ENCODE data around the gene ZBTB17.
"Not testable (repeated sequence)": the region's sequence is repeated elsewhere in the genome, so short reads cannot be mapped to it uniquely, and the experiment has no call there.

ZBTB17 gene

GRCh38 chr1:15931884-15932283 is 44.0 kb downstream of the ZBTB17 start:
- no peak for DNase-seq

GRCh38 chr1:15931401-15931800 is 44.5 kb downstream of the ZBTB17 start:
- no peak for DNase-seq

- no peak for DNase-seq
These were observed 46.6 kb downstream of the ZBTB17 start for GRCh38 chr1:15928971-15929965.

- DNase-seq: not testable (repeated sequence)
These were observed 49.5 kb downstream of the ZBTB17 start for GRCh38 chr1:15926448-15926847.

DNA sequence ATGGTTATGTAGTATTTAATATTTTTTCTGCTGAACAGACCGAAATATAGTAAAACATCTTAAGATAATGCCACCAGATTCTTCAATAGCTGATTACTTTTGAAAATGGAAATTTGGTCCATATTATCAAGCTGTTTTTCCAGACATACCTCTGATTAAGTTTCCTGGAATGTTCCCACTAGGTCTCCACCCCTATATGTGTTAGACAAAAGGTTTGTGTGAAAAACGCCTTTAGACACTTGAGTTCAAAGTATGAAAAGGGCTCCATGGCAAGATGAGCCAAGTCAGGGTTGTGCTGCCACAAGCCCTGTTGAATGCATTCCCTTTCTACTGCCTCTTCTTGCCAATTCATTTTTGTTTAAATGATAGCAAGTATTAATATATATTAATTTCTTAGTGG is 52.7 kb downstream of the ZBTB17 start:
- no peak for DNase-seq

DNA sequence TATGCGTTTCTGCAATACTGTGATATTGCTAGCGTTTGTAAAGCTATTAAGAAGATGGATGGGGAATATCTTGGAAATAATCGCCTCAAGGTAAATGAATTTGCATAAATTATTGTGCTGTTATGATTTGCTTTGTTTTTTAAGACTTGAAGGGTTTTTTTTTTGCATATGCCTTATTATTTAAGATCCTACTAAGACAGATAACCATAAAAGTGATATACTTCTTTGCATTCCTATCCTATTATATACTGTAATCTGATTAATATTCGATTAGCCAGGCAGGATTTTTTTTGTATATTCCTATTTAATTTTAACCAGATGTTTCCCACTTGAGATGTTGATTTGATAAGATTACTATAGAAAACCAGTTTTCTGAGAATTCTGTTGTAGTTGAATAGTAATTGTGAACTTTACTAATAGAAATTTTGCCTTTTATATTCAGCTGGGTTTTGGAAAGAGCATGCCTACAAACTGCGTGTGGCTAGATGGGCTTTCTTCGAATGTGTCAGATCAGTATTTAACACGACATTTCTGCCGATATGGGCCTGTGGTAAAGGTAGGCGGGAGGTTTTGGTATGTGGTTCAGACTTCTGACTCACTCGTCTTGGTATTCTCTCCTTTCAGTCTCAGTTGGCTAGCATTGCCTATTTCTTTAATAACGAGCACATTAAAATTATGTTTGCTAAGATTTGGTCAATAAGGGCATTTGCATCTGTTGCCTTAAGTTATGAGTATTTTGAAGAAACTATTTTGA is 56.8 kb downstream of the ZBTB17 start:
- DNase-seq: no peak

GRCh38 chr1:15916916-15917315 is 59.0 kb downstream of the ZBTB17 start:
- no peak for DNase-seq

- DNase-seq: no peak
These were observed 59.5 kb downstream of the ZBTB17 start for GRCh38 chr1:15916417-15916816.

DNA sequence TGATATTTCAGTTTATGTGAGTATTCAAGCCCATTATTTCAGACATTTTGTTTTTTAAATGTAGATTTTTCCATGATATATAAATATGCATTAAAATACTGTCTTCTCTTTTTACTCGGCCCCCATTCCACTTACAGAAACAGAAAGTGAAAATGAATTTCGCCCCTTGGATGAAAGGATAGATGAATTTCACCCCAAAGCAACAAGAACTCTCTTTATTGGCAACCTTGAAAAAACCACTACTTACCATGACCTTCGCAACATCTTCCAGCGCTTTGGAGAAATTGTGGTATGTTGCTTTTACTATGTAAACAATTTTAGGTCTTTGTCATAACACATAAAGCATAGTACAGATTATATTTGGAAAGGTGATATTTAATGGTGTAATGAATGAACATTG is 59.9 kb downstream of the ZBTB17 start:
- no peak for DNase-seq

- not testable (repeated sequence) for DNase-seq
These were observed 62.3 kb downstream of the ZBTB17 start for GRCh38 chr1:15913607-15914006.

- no peak for DNase-seq
These were observed 64.0 kb downstream of the ZBTB17 start for GRCh38 chr1:15911927-15912326.

DNA sequence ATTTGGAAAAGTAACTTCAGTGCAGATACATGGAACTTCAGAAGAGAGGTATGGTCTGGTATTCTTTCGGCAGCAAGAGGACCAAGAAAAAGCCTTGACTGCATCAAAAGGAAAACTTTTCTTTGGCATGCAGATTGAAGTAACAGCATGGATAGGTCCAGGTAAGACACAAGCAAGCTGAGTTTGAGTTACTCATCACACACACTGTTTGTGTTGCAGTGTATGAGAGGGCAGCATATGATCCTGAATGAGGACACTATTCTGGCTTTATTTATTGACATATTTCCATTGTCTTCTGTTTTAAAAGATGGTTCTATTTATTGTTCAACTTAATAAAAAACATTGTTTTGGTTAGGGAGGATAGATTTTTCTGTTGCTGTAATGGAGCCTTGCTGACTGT is 64.8 kb downstream of the ZBTB17 start:
- DNase-seq: no peak

GRCh38 chr1:15908597-15908996 is 67.3 kb downstream of the ZBTB17 start:
- no peak for DNase-seq

DNA sequence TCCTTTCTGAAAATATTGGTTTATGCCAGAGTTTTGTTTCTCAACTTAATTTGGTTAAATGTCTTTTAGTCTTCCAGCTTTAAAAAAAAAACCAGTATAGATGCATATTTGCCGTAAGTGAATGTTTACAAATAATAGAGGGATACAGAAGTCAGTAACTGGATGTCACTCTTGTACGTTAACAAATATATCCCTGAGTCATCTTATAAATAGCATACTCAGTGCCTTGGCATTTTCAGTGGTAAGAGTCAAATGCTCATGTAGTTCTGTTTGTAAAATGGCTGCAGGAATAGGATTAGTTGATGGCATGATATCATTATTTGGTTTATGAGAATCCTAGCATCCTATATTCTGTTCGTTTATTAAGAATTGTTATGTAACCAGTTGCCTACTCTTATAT is 73.0 kb downstream of the ZBTB17 start:
- DNase-seq: no peak

DNA sequence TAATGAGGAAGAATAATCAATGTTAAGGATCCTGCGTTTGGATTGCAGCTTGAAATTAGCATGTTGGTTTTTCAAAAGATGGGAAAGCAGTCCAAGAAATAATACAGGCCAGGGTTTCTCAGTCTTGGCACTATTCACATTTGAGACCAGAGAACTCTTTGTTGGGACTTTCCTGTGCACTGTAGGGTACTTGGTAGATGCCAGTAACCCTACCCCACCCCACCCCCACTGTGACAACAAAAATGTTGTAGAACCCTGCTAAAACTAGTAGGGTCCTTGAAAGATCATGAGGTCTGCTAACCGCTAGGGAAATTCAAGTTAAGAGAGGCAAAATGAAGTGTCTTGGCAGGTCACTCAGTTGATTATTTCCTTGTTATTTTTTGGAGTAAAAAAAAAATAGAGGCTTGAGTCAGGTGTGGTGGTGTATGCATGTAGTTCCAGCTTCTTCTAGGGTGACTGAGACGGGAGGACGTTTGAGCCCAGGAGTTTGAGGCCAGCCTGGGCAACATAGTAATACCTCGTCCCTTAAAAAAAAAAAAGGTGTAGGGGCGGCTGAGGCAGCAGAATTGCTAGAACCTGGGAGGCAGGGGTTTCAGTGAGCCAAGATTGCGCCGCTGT is 75.1 kb downstream of the ZBTB17 start:
- no peak for DNase-seq

- no peak for DNase-seq
These were observed 76.6 kb downstream of the ZBTB17 start for GRCh38 chr1:15899266-15899665.

DNA sequence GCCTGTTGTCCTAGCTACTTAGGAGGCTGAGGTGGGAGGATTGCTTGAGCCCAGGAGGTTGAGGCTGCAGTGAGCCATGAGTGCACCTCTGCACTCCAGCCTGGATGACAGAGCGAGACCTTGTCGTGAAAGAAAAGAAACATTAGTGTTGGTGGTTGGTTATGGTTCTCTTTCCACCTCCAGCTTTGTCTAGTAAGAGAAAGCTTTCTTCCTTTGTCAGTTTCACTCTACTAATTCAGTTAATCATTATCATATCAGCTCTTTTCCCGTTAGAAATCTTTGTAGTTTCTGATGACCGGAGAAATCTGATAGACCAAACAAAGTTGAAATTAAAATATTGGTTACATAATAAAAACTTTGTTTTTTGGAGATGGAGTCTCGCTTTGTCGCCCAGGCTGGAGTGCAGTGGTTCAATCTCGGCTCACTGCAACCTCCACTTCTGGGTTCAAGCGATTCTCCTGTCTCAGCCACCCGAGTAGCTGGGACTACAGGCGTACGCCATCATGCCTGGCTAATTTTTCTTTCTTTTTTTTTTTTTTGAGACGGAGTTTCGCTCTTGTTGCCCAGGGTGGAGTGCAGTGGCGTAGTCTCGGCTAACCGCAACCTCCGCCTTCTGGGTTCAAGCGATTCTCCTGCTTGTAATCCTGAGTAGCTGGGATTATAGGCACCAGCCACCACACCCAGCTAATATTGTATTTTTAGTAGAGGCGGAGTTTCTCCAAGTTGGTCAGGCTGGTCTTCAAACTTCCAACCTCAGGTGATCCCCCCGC is 78.9 kb downstream of the ZBTB17 start:
- not testable (repeated sequence) for DNase-seq

DNA sequence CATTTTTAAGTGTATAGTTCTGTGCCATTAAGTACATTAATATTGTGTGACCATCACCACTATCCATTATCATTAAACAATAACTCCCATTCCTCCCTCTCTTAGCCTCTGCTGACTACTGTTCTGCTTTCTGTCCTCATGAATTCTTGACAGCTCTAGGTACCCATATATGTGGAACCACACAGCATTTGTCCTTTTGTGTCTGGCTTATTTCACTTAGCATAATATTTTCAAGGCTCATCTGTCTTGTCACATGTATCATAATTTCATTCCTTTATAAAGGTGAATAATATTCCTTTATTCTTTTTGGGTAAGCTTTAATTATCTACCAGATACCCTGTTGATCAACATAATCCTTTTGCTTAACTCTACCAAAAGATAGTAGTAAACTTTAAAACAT is 80.7 kb downstream of the ZBTB17 start:
- no peak for DNase-seq

DNA sequence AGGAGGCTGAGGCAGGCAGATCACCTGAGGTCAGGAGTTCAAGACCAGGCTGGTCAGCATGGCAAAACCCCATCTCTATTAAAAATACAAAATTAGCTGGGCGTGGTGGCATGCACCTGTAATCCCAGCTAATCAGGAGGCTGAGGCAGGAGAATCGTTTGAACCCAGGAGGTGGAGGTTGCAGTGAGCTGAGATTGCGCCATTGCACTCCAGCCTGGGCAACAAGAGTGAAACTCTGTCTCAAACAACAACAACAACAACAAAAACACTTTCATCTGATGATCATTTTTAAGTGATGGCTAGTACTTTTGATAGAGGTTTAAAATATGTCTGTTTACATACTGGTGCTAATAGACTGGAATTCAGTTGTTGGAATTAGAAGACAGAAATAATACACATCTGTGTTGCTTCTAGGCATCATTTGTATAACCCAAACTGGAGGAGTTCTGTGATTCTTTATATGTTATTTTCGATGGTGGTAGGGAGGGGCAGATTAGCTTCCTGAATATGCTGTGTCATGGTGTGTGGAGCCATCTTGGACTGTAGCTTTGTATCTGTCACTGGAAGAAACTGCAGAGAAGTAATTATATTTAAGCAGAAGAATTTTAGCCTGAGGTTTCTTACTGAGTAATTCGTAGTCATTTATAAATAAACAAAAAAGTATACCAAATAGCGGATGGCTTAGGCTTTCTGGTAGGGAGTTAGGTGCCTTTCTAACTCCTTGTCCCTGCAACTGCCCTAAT is 82.9 kb downstream of the ZBTB17 start:
- DNase-seq: not testable (repeated sequence)
